Measurements from ENCODE around the gene DDIT3. TPM values are rescaled to one million over a fixed set of nuclear protein-coding genes. Genes with fewer than 3 reads are reported as not detected.
A peak's percentile ranks its signal among the peaks of the same experiment; 100 is the strongest.

DDIT3 gene
- total and polyA plus RNA-seq, 2 of the 4 experiments (the other 2 are of a cell fraction): 19.4 to 54.4 TPM

GRCh38 chr12:57476162-57476992 lies 43.9 kb downstream of the DDIT3 start:
- BruUV-seq (replicated peaks): no TSS peak
- H3K9me1 ChIP-seq (ENCODE audit: insufficient read depth, low read length): no peaks in the 10 kb centered on the region
- no peaks in the 10 kb centered on the region for H3K36me3 ChIP-seq (ENCODE audit: control insufficient read depth, insufficient read depth, low read length)
- H3K23ac ChIP-seq (ENCODE audit: low read depth, low read length): no peak overlapping the region
- H3K9me3 ChIP-seq (ENCODE audit: control insufficient read depth, insufficient read depth, low read length): no peaks in the 10 kb centered on the region; the same call in 1 of the 2 replicates
- CTCF ChIA-PET: no interaction called here
- no peak overlapping the region for H2BK120ac ChIP-seq (ENCODE audit: low read depth, low read length)
- peak overlapping the region; percentile 77 for H2AFZ ChIP-seq (replicated peaks; ENCODE audit: low read length, poor library complexity)
- H3K9ac ChIP-seq (ENCODE audit: low read depth, low read length): no peak overlapping the region
- no peak overlapping the region for H3K56ac ChIP-seq (ENCODE audit: extremely low read depth, insufficient read depth, low read length)
- no peaks in the 10 kb centered on the region for H3K79me1 ChIP-seq (ENCODE audit: low read depth in 1 of 2, low read length in 2 of 2)
- H2BK15ac ChIP-seq (ENCODE audit: low read depth, low read length): no peak overlapping the region
- H3K27me3 ChIP-seq (ENCODE audit: control insufficient read depth, insufficient read depth, low read length): peaks cover 59% of the 10 kb centered on the region
- in situ Hi-C loops (cut with MboI; ENCODE audit: low sequenced_read_pairs): no loop called here
- H2BK20ac ChIP-seq (ENCODE audit: low read depth, low read length): no peak overlapping the region
- H3K4me2 ChIP-seq (ENCODE audit: low read depth, low read length): peak overlapping the region; percentile 39; the same call in 1 of the 2 replicates
- DNase-seq (no peak), ATAC-seq (ENCODE audit: low read depth) (peak; percentile 8; the same call in 1 of the 2 replicates)
- H3K14ac ChIP-seq (replicated peaks; ENCODE audit: low read depth, low read length): no peak overlapping the region
- H2BK5ac ChIP-seq (ENCODE audit: low read depth, low read length, poor library complexity, severe bottlenecking): no peak overlapping the region
- no peak overlapping the region for H3K18ac ChIP-seq (ENCODE audit: low read depth, low read length)
- no peak overlapping the region for H2AK5ac ChIP-seq (ENCODE audit: low read depth, low read length)
- peak overlapping the region; percentile 73 for H2AK9ac ChIP-seq (replicated peaks; ENCODE audit: low read depth, low read length, poor library complexity)
- WGBS, 2 experiments (ENCODE audit: extremely low coverage in 2 of 2, insufficient read length in 1 of 2): 51% methylated on average over 6 of the region's 29 CpGs; no CpG with 5 or more reads in 1 of the 2 experiments
- no peaks in the 10 kb centered on the region for H4K20me1 ChIP-seq (ENCODE audit: insufficient read depth, low read length)
- H3K4ac ChIP-seq (ENCODE audit: low read depth, low read length): no peak overlapping the region
- H3K4me1 ChIP-seq (ENCODE audit: control insufficient read depth, insufficient read depth, low read length): 0 out of 2 replicates have a peak, but pooled peaks cover 3% of the 10 kb centered on the region
- no peak overlapping the region for H3K27ac ChIP-seq (ENCODE audit: insufficient read depth, low read length)
- no peak overlapping the region for H4K8ac ChIP-seq (ENCODE audit: low read depth in 2 of 2, low read length in 2 of 2)
- no peak overlapping the region for H4K5ac ChIP-seq (ENCODE audit: low read depth, low read length)
- POLR2A ChIA-PET (ENCODE audit: unreplicated experiment): no interaction called here
- intact Hi-C loops (cut with micrococcal nuclease): no loop called here
- dilution Hi-C loops (cut with HindIII; ENCODE audit: low sequenced_read_pairs, unreplicated experiment): no loop called here
- no peak overlapping the region for H4K91ac ChIP-seq (ENCODE audit: insufficient read depth, low read depth, low read length)
- H3K4me3 ChIP-seq (ENCODE audit: insufficient read depth, low read depth, low read length): no peak overlapping the region
- TF ChIP-seq CTCF (conservative IDR thresholded peaks at IDR 0.05; ENCODE audit: low read depth, low read length) (no peak; the same call in 1 of the 2 replicates), MAZ (IDR thresholded peaks at IDR 0.05; ENCODE audit: borderline replicate concordance, low read depth, low read length) (no peak), MAFK (IDR thresholded peaks at IDR 0.05; ENCODE audit: low read depth, low read length) (no peak), RFX5 (IDR thresholded peaks at IDR 0.05; ENCODE audit: low read depth, low read length) (no peak), RAD21 (IDR thresholded peaks at IDR 0.05; ENCODE audit: low read length) (no peak), ELK1 (IDR thresholded peaks at IDR 0.05; ENCODE audit: borderline replicate concordance, low read depth, low read length) (no peak), POLR2A (IDR thresholded peaks at IDR 0.05; ENCODE audit: low read depth, low read length) (no peak), CHD1 (IDR thresholded peaks at IDR 0.05; ENCODE audit: low read depth, low read length) (no peak), SMC3 (IDR thresholded peaks at IDR 0.05; ENCODE audit: low read depth, low read length) (no peak), NFE2L2 (IDR thresholded peaks at IDR 0.05; ENCODE audit: low read depth, low read length) (no peak), RCOR1 (IDR thresholded peaks at IDR 0.05; ENCODE audit: insufficient replicate concordance, low read length) (no peak), MXI1 (IDR thresholded peaks at IDR 0.05; ENCODE audit: borderline replicate concordance, low read depth, low read length) (no peak), USF2 (IDR thresholded peaks at IDR 0.05; ENCODE audit: low read depth, low read length) (no peak), CEBPB (IDR thresholded peaks at IDR 0.05; ENCODE audit: low read depth, low read length) (no peak), BHLHE40 (IDR thresholded peaks at IDR 0.05; ENCODE audit: low read depth, low read length) (no peak)

Data from IMR-90 (cell line).